Stromal cell of bone marrow (primary cell): ENCODE data around the gene ZNF337.

Experiments used
- DNase-seq: peaks from one replicate; pipeline ENCODE4 v3.0.0-alpha.2; 2012; ENCODE audit warnings: low read depth

The ZNF337 gene

GRCh38 chr20:25626779-25627178, 69.9 kb downstream of the ZNF337 start:
- no peak for DNase-seq

DNA sequence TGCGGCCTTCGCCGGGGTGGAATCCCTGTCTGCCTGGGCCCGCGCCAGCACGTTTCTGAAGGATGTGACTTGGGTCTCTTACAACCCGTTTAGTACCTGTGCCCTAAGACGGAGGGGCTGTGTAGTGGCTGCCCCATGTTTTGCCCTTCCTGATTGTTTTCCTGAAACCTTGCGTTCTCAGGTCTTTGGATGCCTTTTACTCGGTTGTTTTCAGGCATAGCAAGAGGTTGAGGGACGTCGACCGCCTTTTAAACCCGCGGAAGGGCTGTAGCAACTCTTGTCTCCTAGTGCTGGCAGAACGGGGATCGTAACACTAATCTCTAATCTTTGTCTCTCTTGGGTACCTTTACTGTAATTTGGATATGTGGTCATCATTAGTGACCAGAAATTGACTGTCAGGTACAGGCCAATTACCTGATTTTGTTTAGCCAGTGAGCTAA, 72.1 kb downstream of the ZNF337 start:
- DNase-seq = no peak
